Suprapubic skin (tissue), 4 donors: ENCODE measurements around the gene DNAJC10. TPM values are rescaled to one million over a fixed set of nuclear protein-coding genes. Genes with fewer than 3 reads are reported as not detected.
"Not testable (repeated sequence)": the region's sequence is repeated elsewhere in the genome, so short reads cannot be mapped to it uniquely, and the experiment has no call there.

Experiments used
- DNase-seq, 2 donors: peaks; one replicate each; pipeline ENCODE4 v3.0.0-alpha.2; 2019; ENCODE audit warnings: low spot score in 2 of 2
- H3K27ac ChIP-seq: fragments of 200-600 bp; sonication (generic); one replicate; pipeline ENCODE4 v1.5.1; 2019
- H3K27me3 ChIP-seq: fragments of 200-600 bp; sonication (generic); one replicate; pipeline ENCODE4 v1.5.1; 2019
- H3K36me3 ChIP-seq: fragments of 200-600 bp; sonication (generic); one replicate; pipeline ENCODE4 v1.5.1; 2019
- H3K4me1 ChIP-seq: fragments of 200-600 bp; sonication (generic); one replicate; pipeline ENCODE4 v1.5.1; 2019
- H3K4me3 ChIP-seq: fragments of 200-600 bp; sonication (generic); one replicate; pipeline ENCODE4 v1.5.1; 2019; ENCODE audit warnings: mild to moderate bottlenecking
- H3K9me3 ChIP-seq: fragments of 200-600 bp; sonication (generic); one replicate; pipeline ENCODE4 v1.5.1; 2019
- CTCF ChIP-seq, 2 donors: fragments of 200-600 bp in 1 of 2; fragments of 450-650 bp in 1 of 2; sonication (generic) in 1 of 2; IDR thresholded peaks; one replicate each; pipeline ENCODE4 v1.5.1; 2016 to 2019; ENCODE audit warnings: antibody characterized with exemption in 2 of 2, mild to moderate bottlenecking in 1 of 2, moderate library complexity in 1 of 2
- EP300 ChIP-seq: sonication (generic); formaldehyde crosslinking; IDR thresholded peaks from one replicate; pipeline ENCODE4 v1.6.1; 2017; ENCODE audit warnings: antibody characterized with exemption
- POLR2A ChIP-seq, 2 donors: fragments of 450-650 bp; IDR thresholded peaks; one replicate each; pipeline ENCODE4 v1.6.1; 2017; ENCODE audit warnings: antibody characterized with exemption in 2 of 2, mild to moderate bottlenecking in 2 of 2, moderate library complexity in 2 of 2
- POLR2AphosphoS5 ChIP-seq, 3 donors: sonication (generic); formaldehyde crosslinking; IDR thresholded peaks; one replicate each; pipeline ENCODE4 v1.6.1; 2017; ENCODE audit warnings: antibody characterized with exemption in 3 of 3
- WGBS: methylation state at CpG from one replicate; pipeline ENCODE4 v1.1.5; 2018; 5-methylcytosine and 5-hydroxymethylcytosine counted together
- total RNA-seq, 4 donors: library from RNA; depleted of rRNA; stranded (reverse); fragments of >200 nt; gene quantifications; one replicate each; pipeline ENCODE4 v1.1.0, GENCODE V29; 2016

The DNAJC10 gene
- total RNA-seq, 4 donors from 2014 or later, result 25.5 to 33.4 (median 29.0) TPM

- Histone ChIP-seq H3K27me3 (no peaks in the 10 kb centered on the region), H3K36me3 (no peaks in the 10 kb centered on the region)
Measured at GRCh38 chr2:182680837-182681236, 35.2 kb upstream of the DNAJC10 start.

GRCh38 chr2:182682210-182682609, 33.8 kb upstream of the DNAJC10 start:
- Histone ChIP-seq H3K27me3 (no peaks in the 10 kb centered on the region), H3K4me1 (no peaks in the 10 kb centered on the region), H3K9me3 (no peaks in the 10 kb centered on the region), H3K36me3 (no peaks in the 10 kb centered on the region), H3K4me3 (no peak overlapping the region), H3K27ac (no peak overlapping the region)
- DNase-seq, result no peak
- no peak for TF ChIP-seq POLR2AphosphoS5 (IDR thresholded peaks at IDR 0.05)
- no peak for TF ChIP-seq CTCF (IDR thresholded peaks at IDR 0.05)
- no peak for TF ChIP-seq POLR2A (IDR thresholded peaks at IDR 0.05)
- TF ChIP-seq EP300, result no peak
- WGBS, result 71% methylated on average over 1 of the region's 1 CpG

More at GRCh38 chr2:182680837-182681236, 35.2 kb upstream of the DNAJC10 start:
- Histone ChIP-seq H3K4me1 (no peaks in the 10 kb centered on the region), H3K4me3 (no peak overlapping the region), H3K27ac (no peak overlapping the region), H3K9me3 (no peaks in the 10 kb centered on the region)
- no peak for DNase-seq
- TF ChIP-seq POLR2AphosphoS5 (IDR thresholded peaks at IDR 0.05) (no peak), EP300 (no peak), CTCF (IDR thresholded peaks at IDR 0.05) (no peak), POLR2A (IDR thresholded peaks at IDR 0.05) (no peak)
- WGBS, result 29% methylated on average over 1 of the region's 1 CpG

GRCh38 chr2:182685559-182685958, 30.5 kb upstream of the DNAJC10 start:
- H3K9me3 ChIP-seq, result no peaks in the 10 kb centered on the region
- TF ChIP-seq CTCF (IDR thresholded peaks at IDR 0.05), result no peak
- no peak for TF ChIP-seq EP300
- TF ChIP-seq POLR2A (IDR thresholded peaks at IDR 0.05), result no peak
- TF ChIP-seq POLR2AphosphoS5 (IDR thresholded peaks at IDR 0.05), result no peak
- H3K4me3 ChIP-seq, result no peak overlapping the region
- no peaks in the 10 kb centered on the region for H3K36me3 ChIP-seq
- DNase-seq, result no peak
- H3K27ac ChIP-seq, result no peak overlapping the region
- H3K27me3 ChIP-seq, result no peaks in the 10 kb centered on the region
- 73% methylated on average over 2 of the region's 2 CpGs for WGBS
- no peaks in the 10 kb centered on the region for H3K4me1 ChIP-seq

- not testable (repeated sequence) for H3K4me1 ChIP-seq, H3K27ac ChIP-seq, H3K9me3 ChIP-seq, H3K4me3 ChIP-seq, H3K36me3 ChIP-seq, H3K27me3 ChIP-seq, DNase-seq
- WGBS, result 99% methylated on average over 10 of the region's 10 CpGs
Measured at GRCh38 chr2:182686763-182687162, 29.3 kb upstream of the DNAJC10 start.

GRCh38 chr2:182694189-182694588, 21.9 kb upstream of the DNAJC10 start:
- H3K27me3 ChIP-seq, result no peaks in the 10 kb centered on the region
- H3K4me3 ChIP-seq, result no peak overlapping the region
- H3K4me1 ChIP-seq, result no peaks in the 10 kb centered on the region
- H3K9me3 ChIP-seq, result no peaks in the 10 kb centered on the region
- DNase-seq, result no peak
- no peaks in the 10 kb centered on the region for H3K36me3 ChIP-seq
- H3K27ac ChIP-seq, result no peak overlapping the region
- no peak for TF ChIP-seq POLR2AphosphoS5 (IDR thresholded peaks at IDR 0.05)
- no peak for TF ChIP-seq EP300
- TF ChIP-seq CTCF (IDR thresholded peaks at IDR 0.05), result no peak
- TF ChIP-seq POLR2A (IDR thresholded peaks at IDR 0.05), result no peak
- 100% methylated on average over 4 of the region's 4 CpGs for WGBS

- no peak for DNase-seq
- H3K27me3 ChIP-seq, result no peaks in the 10 kb centered on the region
- no peak overlapping the region for H3K4me3 ChIP-seq
- WGBS, result 98% methylated on average over 2 of the region's 2 CpGs
- no peaks in the 10 kb centered on the region for H3K4me1 ChIP-seq
- no peaks in the 10 kb centered on the region for H3K36me3 ChIP-seq
- no peaks in the 10 kb centered on the region for H3K9me3 ChIP-seq
- no peak overlapping the region for H3K27ac ChIP-seq
- no peak for TF ChIP-seq POLR2AphosphoS5 (IDR thresholded peaks at IDR 0.05)
- TF ChIP-seq CTCF (IDR thresholded peaks at IDR 0.05), result no peak
- TF ChIP-seq EP300, result no peak
- TF ChIP-seq POLR2A (IDR thresholded peaks at IDR 0.05), result no peak
Measured at GRCh38 chr2:182695776-182696175, 20.3 kb upstream of the DNAJC10 start.
